Stimulated activated CD4-positive, alpha-beta T cell treated with anti-CD3 and anti-CD28 coated beads, Interleukin-4, amount 100 ng/mL, for 4 hours (primary cell): ENCODE data around the gene KDM4B.
A peak's percentile ranks its signal among the peaks of the same experiment; 100 is the strongest.

ENCODE experiments used
- DNase-seq, 2 experiments: peaks; one replicate each; pipeline ENCODE4 v3.0.0-alpha.2; 2020

The KDM4B gene

DNA sequence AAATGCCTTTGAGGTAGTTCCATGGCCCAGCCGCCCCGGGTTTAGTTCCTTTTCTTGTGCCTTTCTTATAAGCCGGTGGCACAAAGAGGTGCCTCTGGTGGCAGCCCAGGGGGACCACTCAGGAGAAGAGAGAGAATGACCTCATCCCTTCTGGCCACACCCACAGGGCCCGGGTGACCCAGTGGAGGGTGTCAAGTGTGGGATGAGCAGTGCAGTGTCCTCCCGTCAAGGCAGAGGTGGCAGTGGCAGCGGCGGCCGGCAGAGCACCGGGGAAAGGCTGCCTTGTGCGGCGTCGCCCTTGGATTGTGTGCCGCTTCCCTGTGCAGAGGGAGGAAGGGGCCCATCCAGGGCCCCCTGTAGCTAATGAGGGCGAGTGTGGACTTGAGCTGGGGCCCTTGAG is 47.9 kb downstream of the KDM4B start:
- no peak for DNase-seq

GRCh38 chr19:5017235-5017634 is 48.3 kb downstream of the KDM4B start:
- no peak for DNase-seq

DNA sequence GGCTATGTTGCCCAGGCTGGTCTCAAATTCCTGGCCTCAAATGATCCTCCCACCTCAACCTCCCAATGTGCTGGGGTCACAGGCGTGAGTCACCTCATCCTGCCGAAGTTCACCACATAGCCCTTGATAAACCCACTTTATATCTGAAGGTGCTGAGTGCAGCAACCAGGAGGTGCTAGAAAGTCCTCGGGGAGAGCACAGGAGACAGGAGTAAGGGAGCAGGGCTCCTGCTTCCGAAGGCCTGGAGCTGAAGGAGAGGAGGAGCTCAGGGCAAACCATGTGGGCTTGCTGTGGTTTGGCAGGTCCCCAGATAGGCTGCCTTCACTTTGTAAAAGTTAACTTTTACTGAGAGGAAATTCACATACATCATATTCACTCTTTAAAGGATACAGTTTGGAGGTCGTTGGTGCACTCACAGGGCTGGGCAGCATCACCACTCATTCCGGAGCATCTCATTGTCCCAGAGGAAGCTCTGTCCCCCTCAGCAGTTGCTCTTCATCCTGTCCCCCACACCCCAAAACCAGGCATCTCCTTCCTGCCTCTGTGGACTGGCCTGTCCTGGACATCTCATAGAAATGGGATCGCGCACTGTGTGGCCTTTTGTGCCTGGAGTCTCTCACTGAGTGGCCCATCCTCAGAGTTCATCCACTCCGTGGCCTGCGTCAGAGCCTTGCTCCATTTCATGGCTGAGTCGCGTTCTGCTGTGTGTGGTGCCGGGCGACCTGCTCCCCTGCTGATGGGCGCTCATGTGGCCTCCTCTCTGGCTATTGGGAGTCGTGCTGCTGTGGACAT is 49.5 kb downstream of the KDM4B start:
- DNase-seq, result no peak

GRCh38 chr19:5020368-5020767 is 51.5 kb downstream of the KDM4B start:
- no peak for DNase-seq

GRCh38 chr19:5021046-5021445 is 52.1 kb downstream of the KDM4B start:
- DNase-seq, result no peak

- no peak for DNase-seq
Measured at GRCh38 chr19:5022066-5022860, 53.4 kb downstream of the KDM4B start.

DNA sequence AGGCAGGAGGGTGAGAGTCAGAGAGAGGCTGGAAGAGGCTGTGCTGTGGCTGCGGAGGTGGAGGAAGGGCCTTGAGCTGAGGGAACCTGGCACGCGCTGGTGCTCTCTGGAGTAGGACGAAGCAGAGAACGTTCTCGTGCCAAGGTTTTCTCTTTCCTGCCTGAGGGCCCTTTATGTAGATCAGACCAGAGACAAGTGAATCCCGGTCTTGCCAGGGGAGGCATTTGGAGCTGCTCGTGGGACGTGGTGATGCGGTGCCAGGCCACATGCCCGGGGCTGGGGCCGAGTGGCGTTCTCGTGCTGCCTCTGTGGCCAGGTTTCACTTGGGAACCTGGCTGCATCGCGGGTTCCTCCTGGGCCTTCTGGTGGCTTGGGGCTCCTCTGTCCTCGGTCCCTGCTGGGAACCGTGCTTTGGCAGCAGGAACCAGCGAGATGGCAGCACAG is 54.2 kb downstream of the KDM4B start:
- DNase-seq, result no peak

- DNase-seq, result no peak
Measured at GRCh38 chr19:5024282-5024681, 55.4 kb downstream of the KDM4B start.

DNA sequence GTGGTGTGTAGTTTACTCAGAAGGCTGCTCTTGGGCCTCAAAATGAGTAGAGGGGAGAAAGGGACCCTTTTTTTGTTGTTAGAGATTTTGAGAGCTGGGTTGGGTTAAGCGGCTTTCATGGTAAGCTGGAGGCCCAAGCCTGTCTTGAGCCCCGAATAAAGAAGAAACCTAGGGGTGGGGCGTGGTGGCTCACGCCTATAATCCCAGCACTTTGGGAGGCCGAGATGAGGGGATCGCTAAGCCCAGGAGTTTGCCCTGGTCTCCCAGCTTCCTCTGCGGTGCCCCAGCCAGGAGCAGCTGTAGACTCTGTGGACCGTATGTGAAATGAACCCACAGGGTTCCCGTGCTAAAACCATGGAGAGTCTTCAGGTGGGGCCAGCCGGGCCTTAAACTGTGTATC is 56.1 kb downstream of the KDM4B start:
- DNase-seq, result no peak

DNA sequence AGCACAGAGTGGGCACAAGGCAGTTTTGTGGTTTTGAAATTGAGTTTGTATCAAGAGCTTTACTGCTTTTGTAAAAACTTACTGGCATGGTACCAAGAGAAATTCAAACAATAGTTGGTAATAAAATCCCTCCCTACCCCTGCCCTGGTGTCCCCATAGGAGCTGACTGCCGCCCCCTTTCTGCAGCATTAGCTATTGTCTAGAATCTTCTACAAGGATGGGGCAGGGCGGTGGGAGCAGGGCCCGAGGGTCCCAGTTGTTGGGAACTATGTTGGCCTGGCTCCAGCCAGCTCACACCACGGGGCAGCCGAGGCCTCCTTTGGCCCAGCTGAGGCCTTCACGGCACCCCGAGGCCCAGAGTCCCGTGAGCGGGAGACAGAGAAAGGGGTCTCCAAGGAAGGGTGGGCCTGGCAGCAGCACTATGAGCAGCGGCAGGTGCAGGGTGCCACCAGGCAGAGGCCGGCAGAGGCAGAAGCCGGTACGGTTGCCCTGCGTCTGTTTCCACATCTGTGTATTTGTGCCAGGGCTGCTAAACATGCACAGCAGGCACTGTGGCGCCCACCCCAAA is 57.9 kb downstream of the KDM4B start:
- DNase-seq, result no peak

- DNase-seq, result no peak
Measured at GRCh38 chr19:5028229-5028886, 59.4 kb downstream of the KDM4B start.

DNA sequence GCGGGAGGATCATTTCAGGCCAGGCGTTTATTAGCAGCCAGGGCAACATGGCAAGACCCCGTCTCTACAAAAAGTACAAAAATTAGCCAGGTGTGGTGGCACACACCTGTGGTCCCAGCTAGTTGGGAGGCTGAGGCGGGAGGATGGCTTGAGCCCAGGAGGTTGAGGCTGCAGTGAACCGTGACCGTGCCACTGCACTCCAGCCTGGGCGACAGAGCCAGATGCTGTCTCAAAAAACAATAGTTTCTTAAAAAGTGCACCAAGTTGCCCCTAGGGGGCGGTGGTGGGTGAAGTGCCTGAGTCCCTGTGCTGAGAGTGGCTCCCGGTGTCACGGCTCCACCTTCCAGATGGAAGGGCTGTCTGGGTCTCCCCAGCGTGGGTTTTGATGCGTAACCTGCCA is 60.7 kb downstream of the KDM4B start:
- peak; percentile 34 to 57 for DNase-seq

DNA sequence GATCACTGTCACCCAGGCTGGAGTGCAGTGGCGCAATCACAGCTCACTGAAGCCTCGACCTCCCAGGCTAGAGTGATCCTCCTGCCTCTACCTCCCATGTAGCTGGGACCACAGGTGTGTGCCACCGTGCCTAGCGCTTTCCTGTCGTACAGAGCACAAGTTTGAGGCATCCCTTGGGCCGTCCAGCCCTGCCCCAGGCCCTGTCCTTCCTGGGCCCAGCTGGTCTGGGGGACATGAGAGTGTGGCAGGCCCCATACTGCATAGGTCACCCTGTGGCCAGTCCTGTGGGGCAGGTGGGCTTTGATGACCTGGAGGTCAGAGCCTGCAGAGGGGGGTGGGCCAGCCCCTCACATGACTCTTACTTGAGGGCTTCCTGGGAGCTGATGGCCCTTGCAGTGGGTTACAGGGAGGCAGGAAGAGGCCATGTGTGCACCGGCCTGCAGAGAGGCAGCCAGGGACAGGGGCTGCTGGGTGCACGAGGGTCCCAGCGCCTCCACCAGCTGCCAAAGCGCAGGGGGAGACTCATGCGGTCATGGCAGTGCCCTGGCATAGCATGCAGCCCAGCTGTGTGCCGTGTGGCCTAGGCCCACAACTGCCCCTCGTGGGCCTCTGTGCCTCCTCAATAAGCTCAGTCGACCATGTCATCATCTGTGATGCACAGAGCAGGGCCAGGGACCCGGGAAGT is 61.4 kb downstream of the KDM4B start:
- no peak for DNase-seq

DNA sequence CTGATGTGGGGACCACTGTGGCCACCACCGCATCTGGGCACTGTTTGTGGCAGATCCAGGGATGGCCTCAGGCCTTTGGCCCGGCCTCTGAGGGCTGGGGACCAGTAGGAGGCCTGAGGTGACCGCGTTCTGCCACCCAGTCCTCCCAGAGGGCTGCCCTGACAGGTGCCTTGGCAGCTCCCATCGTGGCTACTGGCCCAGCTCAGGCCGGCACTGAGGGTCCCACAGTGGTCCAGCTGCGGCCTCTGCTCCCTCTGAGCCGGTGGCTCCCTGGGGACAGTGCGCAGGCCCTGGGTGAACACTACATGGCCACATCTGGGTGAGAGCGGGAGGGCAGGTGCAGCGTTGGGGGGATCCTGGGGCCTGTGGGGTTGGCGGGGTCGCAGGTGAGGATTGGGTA is 61.9 kb downstream of the KDM4B start:
- no peak for DNase-seq

DNA sequence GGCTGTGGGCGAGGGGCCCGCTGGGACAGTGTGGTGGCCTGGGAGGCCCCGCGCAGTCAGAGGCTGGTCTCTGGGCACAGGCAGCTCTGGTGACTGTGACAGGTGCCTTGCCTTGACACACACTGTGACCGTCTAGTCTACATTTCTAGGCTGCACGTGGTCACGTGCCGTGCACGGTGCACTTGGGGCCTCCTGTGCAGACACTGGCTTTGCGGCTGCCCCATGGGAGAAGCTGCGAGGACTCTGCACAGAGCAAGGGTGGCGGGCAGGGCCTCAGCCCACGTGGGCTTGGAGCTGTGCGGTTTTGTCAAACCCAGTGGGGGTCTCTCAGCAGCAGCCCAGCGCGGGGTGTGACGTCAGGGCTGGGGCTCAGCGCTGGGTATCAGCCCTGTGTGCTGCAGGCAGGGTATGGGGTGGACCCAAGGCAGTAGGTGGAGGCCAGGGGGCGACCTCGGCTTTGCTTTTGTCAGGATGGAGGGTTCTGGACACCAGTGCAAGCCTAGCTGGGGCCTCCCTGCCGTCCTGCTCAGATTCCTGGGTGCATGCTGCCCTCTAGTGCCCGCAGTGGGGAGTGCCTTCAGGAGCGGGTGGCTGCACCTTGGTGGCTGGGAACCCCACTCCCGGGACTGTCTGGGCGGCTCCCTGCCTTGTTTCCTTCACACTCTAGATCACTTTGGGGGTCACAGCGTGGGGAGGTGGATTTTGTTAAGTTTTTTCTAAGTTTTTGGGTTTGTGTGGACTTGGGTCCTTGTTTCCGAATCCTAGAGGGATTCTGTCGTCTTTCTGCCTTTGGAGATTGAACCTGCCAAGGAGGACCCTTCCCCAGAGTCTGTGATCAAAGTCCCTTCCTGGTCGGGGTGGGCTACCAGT is 62.6 kb downstream of the KDM4B start:
- DNase-seq, result peak; percentile 72 to 80

DNA sequence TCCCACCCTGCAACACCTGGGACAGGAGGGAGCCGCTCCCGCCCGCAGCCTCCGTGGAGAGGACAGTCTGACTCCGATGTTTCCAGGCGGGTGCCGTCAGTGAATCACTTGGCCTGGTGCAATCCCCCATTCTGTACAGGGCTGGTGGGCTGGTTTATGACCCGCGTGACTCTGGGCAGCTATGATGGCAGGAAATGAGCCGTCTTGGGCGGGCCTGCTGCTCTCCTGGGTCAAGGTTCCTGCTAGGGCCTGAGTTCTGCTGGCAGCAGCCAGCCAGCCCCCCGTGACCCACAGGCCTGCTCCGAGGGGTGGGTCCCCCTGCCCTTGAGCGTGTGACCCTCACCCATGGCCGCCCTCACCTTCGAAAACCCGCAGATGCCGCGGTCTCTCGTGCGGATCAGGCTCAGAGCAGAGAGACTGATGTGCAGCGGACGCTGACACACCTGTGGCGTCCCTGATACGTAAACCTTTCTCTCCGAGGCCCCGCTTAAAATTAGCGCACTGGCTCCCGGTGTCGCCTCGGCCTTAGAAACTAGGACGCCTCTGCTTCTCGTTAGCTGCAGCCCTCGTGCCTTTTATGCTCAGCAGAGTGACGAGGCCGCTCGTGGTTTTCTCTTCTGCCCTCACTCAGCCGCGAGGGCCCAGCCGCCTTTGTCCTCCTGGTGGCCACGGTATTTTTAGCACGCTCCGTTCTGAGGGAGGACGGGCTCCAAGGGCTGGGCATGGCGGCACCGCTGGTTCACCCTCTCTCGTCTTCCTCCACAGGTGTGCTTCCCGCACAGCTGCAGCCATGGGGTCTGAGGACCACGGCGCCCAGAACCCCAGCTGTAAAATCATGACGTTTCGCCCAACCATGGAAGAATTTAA is 63.4 kb downstream of the KDM4B start:
- DNase-seq, result no peak

DNA sequence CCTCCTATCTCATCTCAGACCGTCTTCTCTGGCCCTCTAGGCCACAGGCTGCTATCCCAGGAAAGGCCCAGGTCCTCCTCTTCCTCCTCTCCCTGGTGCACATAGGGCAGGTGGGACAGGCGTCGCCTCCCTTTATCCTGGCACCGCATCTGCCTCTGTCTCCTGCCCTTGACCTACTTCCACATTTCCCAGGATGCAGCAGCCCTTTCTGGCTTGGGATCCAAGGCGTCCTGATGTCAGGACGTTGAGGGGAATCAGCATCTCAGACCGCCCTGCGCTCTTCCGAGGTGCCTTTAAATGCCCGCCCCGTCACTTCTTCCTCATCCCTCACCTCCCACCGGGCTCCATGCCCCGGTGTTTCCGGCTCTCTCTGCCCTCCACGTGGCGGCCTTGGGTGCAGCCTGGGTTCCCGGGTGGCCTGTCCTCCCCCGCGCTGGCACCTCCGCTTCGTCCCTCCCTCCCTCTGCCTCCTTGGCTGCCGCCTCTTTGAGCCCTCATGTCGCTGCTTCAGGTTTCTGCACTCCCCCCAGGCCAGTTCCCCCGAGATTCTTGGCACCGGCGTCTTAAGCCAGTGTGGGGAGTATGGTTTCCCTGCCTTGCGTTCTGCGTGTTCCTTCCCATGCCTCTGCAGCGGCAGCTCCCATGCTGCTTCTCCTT is 66.3 kb downstream of the KDM4B start:
- no peak for DNase-seq

DNA sequence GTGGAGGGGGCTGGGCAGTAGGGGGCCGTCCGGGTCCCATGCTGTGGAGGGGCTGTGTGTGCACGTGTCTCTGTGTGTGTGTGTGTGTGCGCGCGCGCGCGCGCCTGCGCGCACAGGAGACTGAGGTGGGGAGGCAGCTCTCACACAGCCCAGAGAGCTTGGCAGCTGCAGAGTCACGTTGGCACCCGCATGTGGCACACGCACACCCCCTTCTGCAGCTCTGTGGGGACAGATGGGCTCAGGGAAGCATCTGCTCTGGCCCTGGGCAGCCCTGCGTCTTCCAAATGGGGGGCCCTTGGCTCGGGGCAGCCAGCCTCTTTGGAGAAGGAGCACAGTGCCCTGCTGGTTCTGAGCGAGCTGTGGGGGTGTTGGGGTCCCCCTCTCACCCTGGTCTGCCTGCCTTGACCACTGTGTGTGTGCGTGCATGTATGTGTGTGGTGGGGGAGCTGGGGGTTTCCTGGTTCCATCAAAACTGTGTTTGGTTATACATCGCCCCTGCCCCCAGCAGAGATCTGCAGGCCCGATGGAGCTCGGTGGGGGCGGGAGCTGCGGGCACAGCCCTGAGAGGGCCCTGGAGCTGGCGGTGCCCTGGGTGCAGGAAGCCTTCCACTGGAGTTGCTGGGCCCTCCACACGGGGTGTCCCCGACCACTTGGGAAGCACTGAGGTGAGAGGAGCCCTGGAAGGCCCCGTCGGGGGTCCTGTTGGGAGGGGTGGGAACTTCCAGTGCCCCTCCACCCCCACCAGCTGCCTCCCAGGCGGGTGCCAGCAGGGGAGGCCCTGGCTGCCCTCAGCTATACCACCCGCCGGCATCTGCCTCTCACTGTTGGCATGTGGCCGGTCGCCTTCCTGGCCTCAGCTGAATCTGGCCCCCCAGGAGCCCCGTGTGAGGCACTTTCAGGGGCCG is 67.1 kb downstream of the KDM4B start:
- no peak for DNase-seq
